HTR-8/SVneo (cell line): ENCODE results near the gene ACKR2.

Source experiments
- DNase-seq: peaks from one replicate; pipeline ENCODE4 v3.0.0; 2011; ENCODE audit warnings: low spot score, mixed read lengths; ENCODE audit not compliant: insufficient read length
- FAIRE-seq: peaks from 2 replicates; lab custom pipeline; 2011; peaks lifted over from hg19 to GRCh38; lab: Jason Lieb, UNC

Gene ACKR2

DNA sequence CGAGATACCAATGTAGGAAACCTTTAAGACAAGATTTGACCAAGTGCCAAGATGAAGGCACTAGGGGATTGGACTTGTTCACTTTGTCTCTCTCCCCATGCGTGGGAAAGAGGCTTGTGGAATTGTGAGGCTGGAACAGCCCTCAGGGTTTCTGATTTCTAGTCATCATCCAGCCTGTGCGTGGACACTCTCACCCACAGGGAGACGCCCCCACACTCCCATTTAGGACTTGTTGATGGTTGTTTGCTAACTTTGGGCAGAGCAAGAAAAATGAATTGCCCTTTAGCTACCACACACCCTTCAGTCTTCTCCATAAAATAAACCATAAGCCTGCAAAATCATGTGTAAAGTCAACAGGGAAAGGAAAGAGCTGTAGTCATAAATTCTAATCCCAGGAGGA lies 18.4 kb downstream of the ACKR2 start:
- FAIRE-seq (no peak), DNase-seq (no peak)

DNA sequence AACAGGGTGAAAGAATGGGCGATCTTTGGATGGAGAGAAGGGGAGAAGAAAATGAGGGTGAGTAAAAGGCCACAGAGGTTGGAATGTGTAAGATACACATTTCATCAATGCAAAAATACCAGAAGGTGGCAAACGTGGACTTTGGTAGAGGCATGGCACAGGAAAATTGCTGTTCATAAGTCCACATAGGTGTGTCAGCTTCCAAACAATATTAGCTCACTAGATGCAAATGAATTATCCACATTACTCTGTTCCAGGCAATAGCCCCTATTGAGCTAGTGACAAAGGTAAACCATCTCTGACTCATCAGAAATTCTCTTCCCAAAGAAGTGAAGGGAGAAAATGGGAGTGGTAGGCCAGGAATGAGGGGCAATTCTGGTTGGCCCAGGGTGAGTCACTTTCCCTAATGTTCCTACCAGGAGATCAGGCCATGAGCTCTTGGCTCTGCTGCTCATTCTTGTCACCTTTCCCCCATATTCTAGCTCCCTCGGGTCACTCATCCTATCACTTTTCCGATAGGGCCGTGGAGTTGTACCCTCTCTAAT lies 19.9 kb downstream of the ACKR2 start:
- DNase-seq (no peak), FAIRE-seq (no peak)

DNA sequence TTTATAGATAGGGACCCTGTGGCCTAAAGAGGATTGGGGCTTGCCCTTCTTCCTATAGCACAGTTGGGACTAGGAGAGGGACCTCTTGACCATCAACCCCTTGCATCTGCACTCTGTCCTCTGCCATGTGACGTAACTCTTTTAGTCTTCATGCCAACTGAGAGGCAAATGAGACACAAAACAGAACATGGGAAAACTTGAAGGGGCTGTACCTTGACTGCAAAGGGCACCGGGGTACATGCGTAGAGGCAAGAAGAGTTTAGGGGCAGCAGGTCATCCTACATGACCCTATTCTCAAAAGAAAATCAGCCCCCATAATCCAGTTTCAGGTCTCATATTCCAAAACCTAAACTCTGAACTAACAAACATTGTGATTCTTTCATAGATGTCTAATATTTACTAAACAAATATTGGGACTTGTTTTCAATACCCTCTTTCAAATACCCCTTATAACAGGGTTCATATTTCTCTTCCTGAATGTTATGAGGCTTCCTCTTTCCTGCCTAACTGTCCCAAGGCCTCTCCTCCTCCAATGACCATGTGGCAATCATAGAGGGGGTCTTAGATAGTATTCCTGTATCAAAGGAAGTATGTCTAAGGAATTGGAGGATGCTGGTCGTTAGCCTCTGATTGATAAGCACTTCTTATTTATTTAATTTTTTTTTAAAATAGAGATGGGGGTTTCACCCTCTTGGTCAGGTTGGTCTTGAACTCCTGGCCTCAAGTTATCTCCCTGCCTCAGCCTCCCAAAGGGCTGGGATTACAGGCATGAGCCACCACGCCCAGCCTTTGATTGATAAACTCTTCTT lies 20.6 kb downstream of the ACKR2 start:
- FAIRE-seq = no peak
- no peak for DNase-seq

DNA sequence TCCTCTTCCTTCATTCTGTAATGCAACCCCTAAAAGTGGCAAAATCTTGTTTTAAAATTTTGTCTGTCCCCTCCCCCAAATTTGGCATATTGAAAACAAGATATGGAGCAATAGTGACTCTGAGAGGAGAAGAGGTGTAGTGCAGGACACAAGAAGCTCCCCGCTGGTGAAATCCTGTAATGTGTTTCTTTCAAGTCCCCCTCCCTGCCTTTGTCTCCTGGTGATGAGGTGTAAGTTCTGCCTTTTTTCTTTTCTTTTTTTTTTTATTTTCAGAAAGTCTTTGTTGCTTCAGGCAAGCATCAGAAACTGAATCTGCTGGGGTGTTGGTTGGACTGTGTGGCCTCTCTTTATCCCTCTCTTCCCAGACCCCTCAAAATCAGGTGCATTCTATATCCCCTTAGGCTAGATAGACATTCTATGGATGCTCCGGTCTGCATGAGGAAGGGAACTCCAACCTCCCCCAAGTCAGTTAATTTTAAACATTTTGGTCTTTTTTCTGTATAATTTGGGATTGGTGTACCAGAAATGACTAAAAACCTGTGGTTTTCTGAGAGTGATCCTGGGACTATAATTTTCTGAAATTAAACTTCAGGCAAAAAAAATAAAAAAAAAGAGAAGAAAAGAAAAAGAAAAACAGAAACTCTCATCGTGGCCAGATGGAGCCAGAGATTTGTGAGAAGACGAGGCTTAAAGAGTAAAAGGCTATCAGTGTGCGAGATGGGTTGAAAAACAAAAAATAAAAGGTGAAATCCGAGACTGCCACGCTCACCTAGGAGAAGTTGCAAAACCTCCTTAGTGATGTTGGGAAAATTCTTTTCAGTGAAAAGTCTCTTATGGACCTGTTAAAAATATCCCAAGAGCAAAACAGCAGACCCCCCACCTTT lies 21.4 kb downstream of the ACKR2 start:
- DNase-seq (no peak), FAIRE-seq (no peak)

DNA sequence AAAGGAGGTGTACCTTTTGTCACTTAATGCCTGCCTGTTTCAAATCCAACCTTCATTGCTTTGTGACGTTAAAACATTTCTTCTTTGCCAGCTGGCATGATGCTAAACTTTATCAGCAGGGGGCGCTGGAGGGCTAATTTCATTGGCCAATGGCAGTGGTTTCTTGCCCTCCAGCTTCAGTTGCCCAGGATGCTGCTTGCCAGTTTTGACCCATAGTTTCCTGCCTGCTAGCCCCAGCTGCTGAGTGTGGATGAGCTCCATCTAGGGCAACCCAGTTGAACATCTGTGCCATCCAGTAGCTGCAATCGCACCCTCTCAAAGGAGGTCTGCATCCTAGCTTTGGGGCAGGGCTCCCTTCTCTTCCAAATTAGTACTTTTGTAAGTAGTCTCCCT lies 22.1 kb downstream of the ACKR2 start:
- FAIRE-seq (no peak), DNase-seq (peak; percentile 47)

DNA sequence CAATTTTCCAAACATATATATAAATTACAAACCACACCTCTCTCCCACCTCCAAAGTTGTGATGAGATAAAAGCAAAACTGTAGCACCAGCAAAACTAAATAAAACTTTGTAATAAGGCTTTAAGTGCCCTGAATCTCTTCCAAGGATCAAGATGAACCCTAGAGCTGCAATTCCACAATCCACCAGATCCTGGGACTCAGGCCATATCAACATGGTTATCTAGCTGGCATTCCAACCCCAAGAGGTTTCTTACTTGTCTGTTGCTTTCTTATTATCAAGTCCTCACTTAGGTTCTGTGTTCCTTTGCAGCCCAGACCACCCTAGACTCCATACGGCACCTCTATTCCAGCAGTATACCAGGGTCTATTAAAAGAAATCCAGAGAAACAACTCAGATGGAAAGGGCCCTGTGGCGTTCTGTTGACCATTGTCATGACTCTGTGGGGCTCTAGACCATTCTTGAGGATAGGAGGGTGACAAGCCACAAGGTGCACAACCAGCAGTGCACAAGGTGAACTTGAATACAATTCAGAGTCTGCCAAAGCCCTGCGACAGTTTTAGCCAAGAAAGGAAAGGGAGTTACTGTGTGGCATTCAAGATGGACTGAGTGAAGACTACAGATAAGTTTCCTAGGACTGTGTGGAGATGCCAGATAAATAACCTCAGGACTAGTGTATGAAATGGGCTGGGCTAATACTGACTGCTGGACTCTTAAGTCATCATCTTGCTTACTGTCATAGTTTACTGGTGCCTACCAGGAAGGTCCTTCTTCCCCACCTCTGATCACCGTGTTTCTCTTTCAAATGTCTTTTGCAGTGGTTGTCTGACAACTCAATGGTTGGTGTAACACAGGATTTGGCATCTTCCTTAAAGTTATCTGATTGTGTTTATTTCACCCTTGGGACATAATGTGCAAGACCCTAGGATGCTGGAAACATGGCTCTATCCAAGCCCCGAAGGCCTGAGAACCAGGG lies 27.2 kb downstream of the ACKR2 start:
- no peak for FAIRE-seq

DNA sequence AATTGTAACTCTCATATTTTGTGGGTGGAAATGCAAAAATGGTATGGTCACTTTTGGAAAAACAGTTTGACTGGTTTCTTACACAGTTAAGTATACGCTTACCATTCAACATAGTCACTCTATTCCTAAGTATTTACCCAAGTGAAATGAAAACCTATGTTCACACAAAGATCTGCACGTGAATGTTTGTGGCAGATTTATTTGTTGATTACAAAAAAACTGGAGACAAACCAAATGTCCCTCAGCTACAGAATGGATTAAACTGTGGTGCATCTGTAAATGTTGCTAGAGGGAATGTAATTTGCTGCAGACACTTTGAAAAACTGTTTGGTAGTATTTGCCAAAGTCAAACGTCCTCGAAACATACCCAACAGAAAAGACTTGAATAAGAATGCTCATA lies 29.3 kb downstream of the ACKR2 start:
- no peak for FAIRE-seq
- DNase-seq = no peak

More for the DNA sequence above, 27.2 kb downstream of the ACKR2 start:
- no peak for DNase-seq

DNA sequence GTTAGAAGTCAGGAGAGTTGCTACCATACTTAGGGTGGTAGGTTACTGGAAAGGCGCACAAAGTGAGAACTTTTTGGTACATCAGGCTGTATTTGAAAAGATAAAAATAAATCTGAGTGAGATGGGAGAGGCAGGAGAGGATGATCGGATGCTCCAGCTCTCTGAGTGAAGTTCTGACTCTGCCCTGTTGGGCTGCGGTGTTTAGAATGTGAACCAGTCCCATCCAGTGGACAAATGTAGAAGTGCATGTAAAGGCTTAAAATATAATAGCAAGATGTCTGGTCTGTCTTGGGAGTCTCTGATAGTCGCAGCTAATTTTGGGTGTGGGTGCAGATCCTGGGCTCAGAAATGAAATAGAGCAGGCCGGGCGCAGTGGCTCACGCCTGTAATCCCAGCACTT lies 30.4 kb downstream of the ACKR2 start:
- FAIRE-seq (no peak), DNase-seq (peak; percentile 56)

DNA sequence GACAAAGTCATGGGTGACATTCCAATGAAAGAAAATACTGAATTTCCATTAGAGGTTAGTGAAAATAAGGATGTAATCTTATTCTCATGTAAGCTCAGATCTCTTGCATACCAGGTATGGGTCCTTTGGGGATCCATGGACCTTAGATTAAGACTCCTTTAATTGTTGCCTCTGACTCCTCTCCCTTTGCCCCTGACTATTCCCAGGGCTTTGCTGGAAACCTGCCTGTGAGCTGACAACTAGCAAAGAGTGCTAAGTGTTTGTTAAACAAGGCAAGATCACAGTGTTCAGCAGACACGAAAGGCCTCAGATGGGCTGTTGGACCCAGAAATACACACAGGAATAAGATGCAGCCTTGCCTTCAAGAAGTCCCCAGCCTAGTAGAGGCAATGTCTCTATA lies 32.1 kb downstream of the ACKR2 start:
- DNase-seq (no peak), FAIRE-seq (no peak)

DNA sequence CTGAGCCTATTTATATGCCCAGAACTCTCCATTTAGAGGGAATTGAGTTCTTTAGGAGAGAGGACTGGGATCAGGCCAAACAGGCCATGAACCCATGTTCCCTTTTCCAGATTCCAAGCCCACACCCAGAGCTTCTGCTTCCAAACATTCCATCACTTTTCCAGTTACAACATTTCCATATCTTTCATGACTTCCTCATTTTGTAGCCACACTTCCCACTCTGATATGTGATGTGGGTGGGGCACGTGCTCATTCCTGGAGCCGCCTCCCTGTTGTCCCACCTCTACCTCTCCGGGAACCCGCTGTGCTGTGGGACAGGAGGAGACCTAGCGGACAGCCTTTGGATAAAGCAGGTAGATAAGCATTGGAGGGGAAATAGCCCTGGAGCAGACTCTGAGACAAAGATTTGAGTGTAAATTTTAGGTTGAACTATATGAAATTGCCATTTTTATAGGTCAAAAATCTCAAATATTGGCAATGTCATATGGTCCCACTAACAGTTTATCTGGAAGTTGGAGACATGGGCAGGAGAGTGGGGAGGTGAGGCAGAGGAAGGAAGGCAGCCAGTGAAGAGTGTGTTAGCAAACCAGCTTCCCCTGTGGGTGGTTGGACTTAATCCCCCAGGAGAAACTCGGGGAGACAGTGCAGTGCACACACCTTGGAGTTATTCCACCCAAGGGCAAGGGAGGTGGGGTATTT lies 34.6 kb downstream of the ACKR2 start:
- DNase-seq (no peak), FAIRE-seq (no peak)

DNA sequence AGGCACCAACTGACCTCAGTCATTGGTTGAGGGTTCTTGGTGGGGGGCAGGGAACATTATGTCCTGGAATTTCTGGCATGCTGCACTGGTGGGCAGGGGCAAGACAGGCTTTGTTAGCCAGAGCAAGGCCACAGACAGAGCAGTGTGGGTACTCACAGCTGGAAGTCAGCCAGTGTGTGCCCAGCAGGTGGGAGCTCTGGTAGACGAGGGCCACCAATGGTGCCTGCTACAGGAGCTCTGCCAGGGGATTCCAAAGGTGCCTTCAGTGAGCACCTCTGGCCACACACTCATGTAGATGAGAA lies 35.1 kb downstream of the ACKR2 start:
- FAIRE-seq (no peak), DNase-seq (no peak)

DNA sequence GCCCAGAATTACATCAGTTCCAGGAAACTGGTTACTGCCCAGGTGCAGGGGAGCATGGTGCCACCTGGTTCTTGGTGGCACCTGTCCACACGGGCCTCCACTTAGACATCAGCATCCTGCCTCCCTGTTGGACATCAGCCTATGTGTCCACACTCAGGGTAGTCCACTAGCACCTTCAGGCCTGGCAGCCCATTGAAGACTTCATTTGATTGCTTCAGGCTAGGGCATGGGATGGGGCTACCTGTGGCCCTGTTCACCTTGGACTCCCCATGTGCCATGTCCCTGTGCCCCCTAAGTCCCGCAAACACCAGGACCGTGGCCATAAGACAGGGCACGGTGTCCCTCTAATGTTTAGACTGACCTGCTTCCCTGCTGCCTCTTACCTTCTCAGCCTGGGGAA lies 35.6 kb downstream of the ACKR2 start:
- no peak for FAIRE-seq
- DNase-seq = no peak

DNA sequence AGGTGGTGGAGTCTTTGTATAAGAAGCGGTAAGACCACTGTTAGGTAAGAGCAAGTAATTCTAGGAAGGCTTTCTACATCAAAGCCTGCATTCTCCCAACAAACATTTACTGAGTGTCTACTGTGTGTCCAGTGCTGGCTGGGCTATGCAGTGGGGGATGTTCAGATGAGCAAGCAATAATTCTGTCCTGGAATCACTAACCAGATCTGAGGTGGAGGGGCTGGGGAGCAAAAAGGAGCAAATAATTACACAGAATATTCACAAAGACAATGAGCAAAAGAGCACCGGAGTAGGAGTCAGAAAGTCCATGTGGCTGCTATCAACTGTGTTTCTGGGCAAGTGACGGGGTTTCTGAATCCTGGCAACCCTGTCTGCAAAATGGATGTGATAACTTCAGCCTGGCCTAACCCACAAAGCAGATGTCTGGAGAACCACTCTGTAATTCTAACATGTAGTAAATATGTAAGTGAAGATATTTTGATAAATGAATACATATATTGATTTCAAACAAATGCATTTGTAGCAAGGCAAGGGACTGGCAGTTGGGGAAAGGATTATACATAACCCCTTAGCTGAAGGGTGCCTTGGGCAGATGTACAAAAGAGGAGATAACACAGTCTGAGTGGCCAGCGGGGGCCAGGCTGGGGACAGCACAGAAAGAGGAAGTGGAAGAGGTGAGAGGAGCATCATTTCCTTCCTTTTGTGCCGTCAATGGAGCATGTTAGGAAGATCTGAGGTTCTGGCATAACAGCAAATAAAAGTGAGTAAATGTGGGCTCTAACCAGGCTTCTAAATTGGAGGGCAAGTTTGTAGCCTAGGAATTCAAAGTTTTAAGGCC lies 37.7 kb downstream of the ACKR2 start:
- DNase-seq (no peak), FAIRE-seq (no peak)

DNA sequence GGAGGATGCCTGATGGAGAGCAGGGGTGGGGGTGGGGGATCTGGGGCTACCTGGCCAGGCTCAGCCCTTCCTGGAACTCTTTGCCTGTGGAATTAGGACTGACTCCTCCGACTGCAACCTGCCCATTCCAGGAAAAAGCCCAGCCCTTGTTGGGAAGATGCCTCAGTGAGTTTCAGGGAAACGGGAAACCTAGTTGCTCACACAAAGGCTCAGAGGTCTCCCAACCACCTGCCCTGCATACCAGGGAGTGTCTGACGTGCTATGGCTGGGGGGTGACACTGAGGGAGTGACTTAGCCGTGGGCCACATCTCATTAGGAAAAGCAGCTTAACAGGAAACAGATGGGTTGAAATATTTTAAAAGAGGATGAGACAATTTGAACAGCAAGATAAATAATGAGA lies 38.5 kb downstream of the ACKR2 start:
- DNase-seq (no peak), FAIRE-seq (no peak)

DNA sequence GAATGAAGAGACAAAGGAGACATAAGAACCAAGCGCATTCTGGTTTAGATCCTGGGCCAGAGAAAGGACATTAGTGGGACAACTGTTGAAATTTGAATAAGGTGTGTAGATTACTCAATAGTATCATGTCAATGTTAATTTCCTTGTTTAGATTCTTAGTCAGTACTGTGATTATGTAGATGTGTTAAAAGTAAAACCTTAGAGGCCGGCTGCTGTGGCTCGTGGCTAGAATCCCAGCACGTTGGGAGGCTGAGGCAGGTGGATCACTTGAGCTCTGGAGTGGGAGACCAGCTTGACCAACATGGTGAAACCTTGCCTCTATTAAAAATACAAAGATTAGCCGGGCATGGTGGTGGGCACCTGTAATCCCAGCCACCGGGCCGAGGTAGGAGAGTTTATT lies 39.8 kb downstream of the ACKR2 start:
- FAIRE-seq = no peak

DNA sequence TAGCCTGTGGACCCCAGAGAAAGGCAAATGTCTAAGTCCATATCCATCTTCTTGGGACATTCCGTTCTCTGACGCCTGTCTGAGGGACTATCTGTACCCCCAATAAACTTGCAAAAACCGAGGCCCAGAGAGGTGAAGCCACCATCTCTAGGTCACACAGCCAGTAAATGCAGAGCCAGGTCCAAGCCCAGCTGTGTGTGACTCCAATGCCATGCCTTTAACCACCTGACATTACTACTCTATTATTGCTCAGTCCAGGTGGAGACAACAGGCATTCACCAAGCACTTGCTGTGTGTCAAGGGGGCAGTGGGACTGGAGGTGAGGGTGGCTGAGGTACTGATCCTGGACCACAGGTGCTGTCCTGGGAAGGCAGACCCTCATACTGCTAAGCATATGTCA lies 41.0 kb downstream of the ACKR2 start:
- FAIRE-seq = no peak
- DNase-seq = no peak

More for the DNA sequence above, 39.8 kb downstream of the ACKR2 start:
- no peak for DNase-seq

DNA sequence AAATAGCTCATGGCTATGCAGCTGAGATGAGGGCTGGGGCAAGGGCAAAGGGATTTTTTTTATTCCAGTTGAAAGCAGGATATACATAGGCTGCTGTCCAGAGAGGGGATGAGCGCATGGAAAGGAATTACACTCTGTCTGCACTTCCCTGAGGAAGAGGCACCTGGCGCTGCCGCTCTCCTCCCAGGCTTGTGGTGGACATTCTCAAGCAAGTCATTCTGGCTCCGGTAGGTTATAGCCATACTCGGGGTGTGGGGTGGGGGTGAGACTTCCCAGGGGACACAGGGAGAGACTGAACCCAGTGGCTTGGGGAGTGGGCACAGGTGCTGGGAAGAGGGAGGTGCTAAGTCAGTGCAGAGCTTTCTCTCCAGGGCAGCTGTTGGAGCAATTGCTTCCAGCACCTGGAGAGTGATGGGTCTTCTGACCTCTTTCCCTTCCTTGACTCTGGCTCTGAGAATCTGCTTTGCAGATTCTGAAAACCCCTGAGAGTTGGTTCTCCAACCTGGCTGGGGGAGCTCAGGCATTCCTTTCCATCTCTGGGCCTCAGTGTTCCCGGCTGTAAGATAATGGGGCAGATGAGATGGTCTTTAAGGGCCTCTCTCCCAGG lies 42.1 kb downstream of the ACKR2 start:
- DNase-seq (no peak), FAIRE-seq (no peak)

DNA sequence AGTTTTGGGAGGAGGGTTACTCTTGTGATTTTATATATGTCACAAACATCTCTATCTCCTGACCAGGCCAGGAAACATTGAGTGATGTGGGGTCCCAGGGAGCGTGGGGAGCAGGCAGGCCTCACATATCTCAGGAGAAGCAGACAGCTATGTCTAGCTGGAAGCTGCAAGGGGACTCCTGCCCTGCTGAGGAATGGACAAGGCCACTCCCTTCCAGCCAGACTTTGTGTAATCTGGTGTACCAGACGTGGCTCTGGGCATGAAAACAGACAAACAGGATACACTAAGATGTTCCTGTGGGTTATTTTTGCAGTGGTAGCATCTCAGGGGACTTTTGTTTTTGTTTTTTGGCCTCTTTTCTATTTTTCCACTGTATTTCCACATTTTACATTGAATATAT lies 43.2 kb downstream of the ACKR2 start:
- FAIRE-seq (no peak), DNase-seq (no peak)
